Activated naive CD4-positive, alpha-beta T cell treated with anti-CD3 and anti-CD28 coated beads, Interleukin-2, amount 50 U/mL, for 24 hours (primary cell): ENCODE results near the gene SHF.
"Not testable (repeated sequence)": the region's sequence is repeated elsewhere in the genome, so short reads cannot be mapped to it uniquely, and the experiment has no call there.

Experiments used
- H3K27ac Mint-ChIP-seq: one replicate; pipeline ENCODE4 v1.8.0; 2021; ENCODE audit warnings: mild to moderate bottlenecking, mixed read lengths
- H3K27me3 Mint-ChIP-seq: one replicate; pipeline ENCODE4 v1.8.0; 2021; ENCODE audit warnings: mixed read lengths
- H3K36me3 Mint-ChIP-seq: one replicate; pipeline ENCODE4 v1.8.0; 2021; ENCODE audit warnings: mixed read lengths
- H3K4me1 Mint-ChIP-seq: one replicate; pipeline ENCODE4 v1.8.0; 2021; ENCODE audit warnings: mixed read lengths
- H3K4me3 Mint-ChIP-seq: one replicate; pipeline ENCODE4 v1.8.0; 2021; ENCODE audit warnings: mild to moderate bottlenecking, mixed read lengths
- H3K9me3 Mint-ChIP-seq: one replicate; pipeline ENCODE4 v1.8.0; 2021; ENCODE audit warnings: mixed read lengths

Gene SHF

GRCh38 chr15:45147606-45148005 is 40.2 kb downstream of the SHF start:
- Mint-ChIP-seq H3K4me3 (no peak overlapping the region), H3K36me3 (no peaks in the 10 kb centered on the region), H3K9me3 (no peaks in the 10 kb centered on the region), H3K27me3 (no peaks in the 10 kb centered on the region), H3K27ac (no peak overlapping the region), H3K4me1 (no peaks in the 10 kb centered on the region)

- Mint-ChIP-seq H3K27me3 (no peaks in the 10 kb centered on the region), H3K4me3 (no peak overlapping the region), H3K36me3 (no peaks in the 10 kb centered on the region), H3K4me1 (no peaks in the 10 kb centered on the region), H3K27ac (no peak overlapping the region), H3K9me3 (no peaks in the 10 kb centered on the region)
Observed at GRCh38 chr15:45146405-45146804, 41.4 kb downstream of the SHF start.

- no peaks in the 10 kb centered on the region for H3K4me1 Mint-ChIP-seq
- no peaks in the 10 kb centered on the region for H3K27me3 Mint-ChIP-seq
- no peak overlapping the region for H3K4me3 Mint-ChIP-seq
- H3K9me3 Mint-ChIP-seq = no peaks in the 10 kb centered on the region
- H3K27ac Mint-ChIP-seq = no peak overlapping the region
- H3K36me3 Mint-ChIP-seq = no peaks in the 10 kb centered on the region
Observed at GRCh38 chr15:45144775-45145174, 43.0 kb downstream of the SHF start.

- H3K36me3 Mint-ChIP-seq = no peaks in the 10 kb centered on the region
- H3K9me3 Mint-ChIP-seq = no peaks in the 10 kb centered on the region
- no peaks in the 10 kb centered on the region for H3K27me3 Mint-ChIP-seq
- no peak overlapping the region for H3K27ac Mint-ChIP-seq
- no peaks in the 10 kb centered on the region for H3K4me1 Mint-ChIP-seq
- H3K4me3 Mint-ChIP-seq = no peak overlapping the region
Observed at GRCh38 chr15:45143946-45144345, 43.8 kb downstream of the SHF start.

GRCh38 chr15:45143056-45143455 is 44.7 kb downstream of the SHF start:
- Mint-ChIP-seq H3K4me3 (no peak overlapping the region), H3K4me1 (no peaks in the 10 kb centered on the region), H3K27me3 (no peaks in the 10 kb centered on the region)

GRCh38 chr15:45141386-45141785 is 46.4 kb downstream of the SHF start:
- Mint-ChIP-seq H3K9me3 (no peaks in the 10 kb centered on the region), H3K36me3 (no peaks in the 10 kb centered on the region), H3K4me1 (peaks cover 3% of the 10 kb centered on the region), H3K27me3 (peaks cover 5% of the 10 kb centered on the region), H3K4me3 (no peak overlapping the region), H3K27ac (no peak overlapping the region)

More at GRCh38 chr15:45143056-45143455, 44.7 kb downstream of the SHF start:
- H3K36me3 Mint-ChIP-seq = no peaks in the 10 kb centered on the region
- H3K27ac Mint-ChIP-seq = no peak overlapping the region
- no peaks in the 10 kb centered on the region for H3K9me3 Mint-ChIP-seq

GRCh38 chr15:45140557-45141250 is 47.1 kb downstream of the SHF start:
- Mint-ChIP-seq H3K27me3 (peaks cover 8% of the 10 kb centered on the region), H3K9me3 (no peaks in the 10 kb centered on the region), H3K4me3 (no peak overlapping the region), H3K36me3 (no peaks in the 10 kb centered on the region), H3K4me1 (peaks cover 7% of the 10 kb centered on the region), H3K27ac (no peak overlapping the region)

- no peaks in the 10 kb centered on the region for H3K36me3 Mint-ChIP-seq
- no peak overlapping the region for H3K4me3 Mint-ChIP-seq
- H3K27ac Mint-ChIP-seq = no peak overlapping the region
- peaks cover 9% of the 10 kb centered on the region for H3K4me1 Mint-ChIP-seq
- H3K9me3 Mint-ChIP-seq = no peaks in the 10 kb centered on the region
- H3K27me3 Mint-ChIP-seq = peaks cover 11% of the 10 kb centered on the region
Observed at GRCh38 chr15:45139770-45140169, 48.0 kb downstream of the SHF start.

GRCh38 chr15:45138814-45139765 is 48.7 kb downstream of the SHF start:
- H3K4me1 Mint-ChIP-seq = peaks cover 16% of the 10 kb centered on the region
- peaks cover 17% of the 10 kb centered on the region for H3K27me3 Mint-ChIP-seq
- no peaks in the 10 kb centered on the region for H3K9me3 Mint-ChIP-seq
- no peak overlapping the region for H3K27ac Mint-ChIP-seq
- H3K4me3 Mint-ChIP-seq = no peak overlapping the region
- no peaks in the 10 kb centered on the region for H3K36me3 Mint-ChIP-seq

GRCh38 chr15:45137703-45138102 is 50.1 kb downstream of the SHF start:
- peaks cover 27% of the 10 kb centered on the region for H3K27me3 Mint-ChIP-seq
- no peak overlapping the region for H3K27ac Mint-ChIP-seq
- no peaks in the 10 kb centered on the region for H3K9me3 Mint-ChIP-seq
- peaks cover 16% of the 10 kb centered on the region for H3K4me1 Mint-ChIP-seq
- H3K36me3 Mint-ChIP-seq = no peaks in the 10 kb centered on the region
- no peak overlapping the region for H3K4me3 Mint-ChIP-seq

GRCh38 chr15:45136378-45136764 is 51.4 kb downstream of the SHF start:
- no peak overlapping the region for H3K27ac Mint-ChIP-seq
- no peaks in the 10 kb centered on the region for H3K36me3 Mint-ChIP-seq
- no peaks in the 10 kb centered on the region for H3K9me3 Mint-ChIP-seq
- H3K27me3 Mint-ChIP-seq = peaks cover 32% of the 10 kb centered on the region
- peaks cover 16% of the 10 kb centered on the region for H3K4me1 Mint-ChIP-seq
- H3K4me3 Mint-ChIP-seq = peak overlapping the region; percentile 52

GRCh38 chr15:45135705-45136377 is 51.9 kb downstream of the SHF start:
- Mint-ChIP-seq H3K4me3 (peak overlapping the region; percentile 52), H3K4me1 (peaks cover 16% of the 10 kb centered on the region), H3K27me3 (peaks cover 34% of the 10 kb centered on the region)
- not testable (repeated sequence) for H3K36me3 Mint-ChIP-seq, H3K9me3 Mint-ChIP-seq, H3K27ac Mint-ChIP-seq

GRCh38 chr15:45134682-45135604 is 52.8 kb downstream of the SHF start:
- no peaks in the 10 kb centered on the region for H3K36me3 Mint-ChIP-seq
- peaks cover 39% of the 10 kb centered on the region for H3K27me3 Mint-ChIP-seq
- no peaks in the 10 kb centered on the region for H3K9me3 Mint-ChIP-seq
- peaks cover 22% of the 10 kb centered on the region for H3K4me1 Mint-ChIP-seq
- peak overlapping the region; percentile 70 for H3K4me3 Mint-ChIP-seq
- no peak overlapping the region for H3K27ac Mint-ChIP-seq

- H3K27ac Mint-ChIP-seq = no peak overlapping the region
- H3K4me3 Mint-ChIP-seq = no peak overlapping the region
- H3K27me3 Mint-ChIP-seq = peaks cover 39% of the 10 kb centered on the region
- H3K36me3 Mint-ChIP-seq = no peaks in the 10 kb centered on the region
- H3K4me1 Mint-ChIP-seq = peaks cover 22% of the 10 kb centered on the region
- H3K9me3 Mint-ChIP-seq = no peaks in the 10 kb centered on the region
Observed at GRCh38 chr15:45134046-45134445, 53.7 kb downstream of the SHF start.

GRCh38 chr15:45133561-45133920 is 54.2 kb downstream of the SHF start:
- Mint-ChIP-seq H3K27ac (no peak overlapping the region), H3K4me3 (no peak overlapping the region), H3K36me3 (no peaks in the 10 kb centered on the region), H3K4me1 (peaks cover 23% of the 10 kb centered on the region), H3K9me3 (no peaks in the 10 kb centered on the region), H3K27me3 (peaks cover 42% of the 10 kb centered on the region)
